HG03135 (cell line): ENCODE results near the gene C1orf226.

Source experiments
- ATAC-seq: cut with Tn5 transposase; IDR thresholded peaks from one replicate; pipeline ENCODE4 v1.9.1; 2021; ENCODE audit warnings: mild to moderate bottlenecking, moderate library complexity; ENCODE audit not compliant: unreplicated experiment

C1orf226 gene

DNA sequence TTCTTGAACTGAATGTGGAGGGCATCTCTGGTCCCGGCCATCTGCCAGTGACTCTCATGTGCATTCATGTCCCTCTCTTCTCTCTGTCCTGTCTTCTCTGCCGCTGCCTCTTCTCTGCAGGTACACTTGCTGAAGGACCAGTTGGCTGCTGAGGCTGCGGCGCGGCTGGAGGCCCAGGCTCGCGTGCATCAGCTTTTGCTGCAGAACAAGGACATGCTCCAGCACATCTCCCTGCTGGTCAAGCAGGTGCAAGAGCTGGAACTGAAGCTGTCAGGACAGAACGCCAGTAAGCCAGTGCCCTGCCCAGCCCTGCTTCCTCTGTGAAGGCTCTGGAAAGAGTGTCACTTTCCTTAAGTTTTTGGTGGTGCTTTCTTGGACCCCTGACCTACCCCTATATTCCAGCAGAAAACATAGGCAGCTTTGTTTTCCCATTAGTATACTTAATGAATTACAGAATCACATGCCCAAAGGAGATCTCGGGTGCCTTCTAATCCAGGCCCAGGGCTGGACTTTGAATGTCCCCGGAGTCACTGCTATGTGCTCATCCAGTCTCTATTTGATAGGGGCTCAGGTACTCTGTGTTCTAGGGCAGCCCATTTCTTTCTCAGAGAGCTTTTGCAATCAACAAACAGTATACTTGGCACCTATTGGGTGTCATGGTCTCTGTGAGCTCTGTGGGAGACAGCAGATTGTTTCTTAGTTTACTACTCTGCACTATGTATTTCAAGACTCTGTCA lies 16.1 kb upstream of the C1orf226 start:
- ATAC-seq, result no peak

DNA sequence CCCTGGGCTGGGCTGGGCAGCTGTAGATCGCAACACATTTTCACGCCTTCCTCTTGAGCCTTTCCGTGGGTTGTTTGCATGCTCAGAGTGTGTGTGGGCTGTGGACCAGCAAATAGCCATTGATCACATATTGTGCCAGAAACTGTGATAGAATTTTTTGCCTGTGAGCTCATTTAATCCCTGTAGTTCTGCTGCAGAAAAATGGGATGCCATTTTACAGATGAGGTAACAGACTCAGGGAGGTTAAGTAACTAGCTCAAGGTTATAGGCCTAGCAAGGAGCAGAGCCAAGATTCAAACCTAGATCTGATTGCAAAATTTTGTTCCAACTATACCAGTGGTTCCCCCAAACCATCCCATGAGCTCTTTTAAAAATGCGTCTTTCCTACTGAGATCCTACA lies 15.4 kb upstream of the C1orf226 start:
- no peak for ATAC-seq

DNA sequence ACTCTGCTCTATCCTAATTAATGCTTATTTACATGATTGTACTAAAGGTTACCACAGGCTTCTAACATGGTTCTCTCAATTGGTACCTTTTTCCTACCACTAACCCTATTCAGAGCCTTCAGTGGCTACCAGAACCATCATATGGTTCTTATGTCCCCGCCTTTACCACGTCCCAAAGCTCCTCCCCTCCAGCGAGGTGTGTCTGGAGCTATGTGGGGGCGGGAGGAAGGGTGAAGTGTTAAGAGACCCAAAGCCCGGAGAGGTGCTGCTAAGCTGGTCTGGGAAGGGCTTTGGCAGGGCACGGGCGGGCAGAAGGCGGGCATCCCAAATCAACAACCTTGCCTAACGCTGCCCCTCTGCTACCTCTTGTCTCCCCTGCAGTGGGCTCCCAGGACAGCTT lies 14.9 kb upstream of the C1orf226 start:
- ATAC-seq, result no peak

DNA sequence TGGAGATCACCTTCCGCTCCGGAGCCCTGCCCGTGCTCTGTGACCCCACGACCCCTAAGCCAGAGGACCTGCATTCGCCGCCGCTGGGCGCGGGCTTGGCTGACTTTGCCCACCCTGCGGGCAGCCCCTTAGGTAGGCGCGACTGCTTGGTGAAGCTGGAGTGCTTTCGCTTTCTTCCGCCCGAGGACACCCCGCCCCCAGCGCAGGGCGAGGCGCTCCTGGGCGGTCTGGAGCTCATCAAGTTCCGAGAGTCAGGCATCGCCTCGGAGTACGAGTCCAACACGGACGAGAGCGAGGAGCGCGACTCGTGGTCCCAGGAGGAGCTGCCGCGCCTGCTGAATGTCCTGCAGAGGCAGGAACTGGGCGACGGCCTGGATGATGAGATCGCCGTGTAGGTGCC lies 14.5 kb upstream of the C1orf226 start:
- no peak for ATAC-seq

DNA sequence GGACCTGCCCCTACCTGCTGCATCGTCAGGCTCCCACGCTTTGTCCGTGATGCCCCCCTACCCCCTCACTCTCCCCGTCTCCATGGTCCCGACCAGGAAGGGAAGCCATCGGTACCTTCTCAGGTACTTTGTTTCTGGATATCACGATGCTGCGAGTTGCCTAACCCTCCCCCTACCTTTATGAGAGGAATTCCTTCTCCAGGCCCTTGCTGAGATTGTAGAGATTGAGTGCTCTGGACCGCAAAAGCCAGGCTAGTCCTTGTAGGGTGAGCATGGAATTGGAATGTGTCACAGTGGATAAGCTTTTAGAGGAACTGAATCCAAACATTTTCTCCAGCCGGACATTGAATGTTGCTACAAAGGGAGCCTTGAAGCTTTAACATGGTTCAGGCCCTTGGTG lies 13.8 kb upstream of the C1orf226 start:
- ATAC-seq, result no peak

DNA sequence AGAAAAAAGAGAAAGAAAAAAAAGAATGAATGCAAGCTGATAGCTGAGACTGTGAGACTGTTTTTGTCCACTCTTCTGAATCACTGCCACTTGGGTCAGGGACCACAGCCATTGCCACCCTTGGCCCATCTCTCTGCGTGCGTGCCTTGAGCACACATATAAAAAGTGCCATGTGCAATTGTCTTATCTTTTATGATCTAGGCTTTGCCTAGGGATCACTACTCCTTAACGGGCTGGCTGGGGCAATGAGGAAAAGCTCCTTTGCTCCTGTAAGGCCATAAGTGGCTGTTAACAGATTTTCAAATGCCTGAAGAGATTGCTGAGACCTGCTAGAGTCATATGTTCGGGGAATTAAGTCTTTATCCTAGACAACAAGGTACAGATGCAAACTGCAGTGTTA lies 13.1 kb upstream of the C1orf226 start:
- no peak for ATAC-seq

DNA sequence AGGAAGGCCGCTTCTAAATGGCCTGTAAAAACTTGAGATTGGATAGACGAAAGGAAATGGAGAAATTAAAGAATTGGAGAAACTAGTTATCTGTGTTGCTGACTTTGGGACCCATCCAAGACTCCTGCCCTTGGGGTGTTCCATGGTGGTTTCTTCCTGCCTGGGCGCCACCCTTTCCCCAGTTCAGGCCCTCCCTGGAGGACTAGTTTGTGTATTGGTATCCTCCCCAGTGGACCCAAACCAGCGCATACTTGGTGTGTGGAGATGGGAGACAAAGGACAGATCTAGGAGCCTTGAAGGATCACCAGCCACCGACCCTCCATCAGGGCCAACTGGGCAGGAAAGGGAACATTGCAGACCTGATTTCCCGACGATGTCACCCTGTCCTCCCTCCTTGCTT lies 12.0 kb upstream of the C1orf226 start:
- ATAC-seq, result no peak

DNA sequence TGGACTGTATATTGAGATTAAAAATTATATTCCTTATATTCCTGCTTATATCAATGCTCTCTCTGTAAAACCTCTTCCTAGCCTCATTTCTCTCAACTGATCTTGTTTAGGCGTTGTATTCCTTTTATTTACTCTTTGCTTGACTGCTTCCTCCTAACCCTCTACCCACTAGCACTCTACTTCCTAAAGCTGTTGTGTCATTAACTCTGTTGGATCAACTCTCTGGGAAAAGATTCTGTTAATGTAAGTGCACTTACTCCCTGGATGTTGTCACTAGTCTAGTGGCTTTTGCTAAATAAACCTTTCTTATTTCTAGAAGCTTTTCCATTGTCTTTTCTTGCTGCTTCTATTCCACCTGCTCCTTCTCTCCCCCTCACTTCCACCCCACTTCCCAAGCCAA lies 11.4 kb upstream of the C1orf226 start:
- no peak for ATAC-seq

DNA sequence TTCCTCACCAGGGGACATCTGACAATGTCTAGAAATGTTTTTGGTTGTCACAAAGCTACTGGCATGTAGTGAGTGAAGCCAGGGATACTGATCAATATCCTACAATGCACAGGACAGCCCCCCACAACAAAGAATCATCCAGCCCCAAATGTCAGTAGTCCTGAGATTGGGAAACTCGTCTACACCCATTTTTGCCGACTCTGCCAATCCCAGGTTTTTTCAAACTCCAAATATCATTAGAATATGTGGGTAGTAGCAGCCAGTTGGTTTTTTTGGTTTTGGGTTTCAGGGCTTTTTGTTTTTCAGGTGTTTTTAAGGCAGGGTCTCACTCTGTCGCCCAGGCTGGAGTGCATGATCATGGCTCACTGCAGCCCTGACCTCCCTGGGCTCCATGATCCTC lies 10.8 kb upstream of the C1orf226 start:
- ATAC-seq, result no peak

DNA sequence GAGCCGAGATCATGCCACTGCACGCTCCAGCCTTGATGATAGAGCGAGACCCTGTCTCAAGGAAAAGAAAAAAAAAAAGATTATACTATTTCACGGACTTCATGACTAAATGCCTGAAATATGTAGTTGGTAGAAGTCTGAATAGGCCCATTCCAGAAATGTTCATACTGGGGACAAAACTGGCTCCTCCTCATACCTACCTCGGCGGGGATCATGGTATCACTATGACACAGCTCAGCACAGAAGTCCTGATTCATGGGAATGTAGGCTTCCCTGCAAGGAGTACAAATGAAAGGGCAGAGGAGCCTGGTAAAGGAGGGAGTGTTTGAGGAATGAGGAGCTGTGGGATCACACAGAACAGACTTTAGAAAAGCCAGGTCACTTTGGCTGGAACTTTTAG lies 9.9 kb upstream of the C1orf226 start:
- ATAC-seq, result no peak

DNA sequence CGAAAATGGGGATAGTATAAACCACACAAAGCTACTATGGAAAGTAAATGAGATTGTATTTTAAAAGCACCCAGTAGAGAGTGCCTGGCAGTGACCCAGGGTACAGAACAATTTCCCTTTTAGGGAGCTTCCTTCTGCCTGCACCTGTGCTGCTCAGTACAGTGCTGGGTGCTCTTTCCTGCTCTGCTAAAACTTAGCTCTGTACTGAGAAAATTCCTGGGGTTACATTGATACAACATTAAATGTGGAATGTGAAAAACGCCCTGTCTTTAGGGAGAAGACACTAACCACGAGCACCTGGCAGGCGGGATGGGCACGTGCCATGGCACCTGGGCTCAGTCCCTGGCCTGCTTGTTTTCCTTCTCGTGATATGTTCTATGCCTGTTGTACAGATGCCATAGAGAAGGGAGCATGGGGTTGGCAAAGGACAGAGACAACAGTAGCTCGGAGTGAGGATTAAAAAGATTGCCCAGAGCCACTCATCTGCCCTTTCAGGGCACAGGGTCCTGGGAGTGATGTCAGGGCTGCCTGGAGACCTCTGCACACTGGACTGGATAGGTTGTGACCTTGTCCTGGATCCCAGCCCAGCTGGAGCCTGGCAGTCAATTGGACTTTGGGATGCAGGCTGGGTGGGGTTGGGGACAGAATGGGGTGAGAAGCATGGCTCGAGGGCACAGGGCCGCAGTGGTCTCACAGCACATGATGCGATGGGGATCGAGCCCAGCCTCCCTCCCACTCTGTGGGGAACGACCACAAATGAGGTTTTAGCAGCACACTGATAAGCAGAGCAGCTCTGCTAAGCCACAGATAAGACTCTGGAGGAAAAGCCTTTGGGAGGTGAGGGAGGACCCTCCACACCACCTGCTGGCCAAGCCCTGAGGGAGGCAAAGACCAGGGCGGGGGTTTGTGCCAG lies 9.1 kb upstream of the C1orf226 start:
- ATAC-seq, result no peak

DNA sequence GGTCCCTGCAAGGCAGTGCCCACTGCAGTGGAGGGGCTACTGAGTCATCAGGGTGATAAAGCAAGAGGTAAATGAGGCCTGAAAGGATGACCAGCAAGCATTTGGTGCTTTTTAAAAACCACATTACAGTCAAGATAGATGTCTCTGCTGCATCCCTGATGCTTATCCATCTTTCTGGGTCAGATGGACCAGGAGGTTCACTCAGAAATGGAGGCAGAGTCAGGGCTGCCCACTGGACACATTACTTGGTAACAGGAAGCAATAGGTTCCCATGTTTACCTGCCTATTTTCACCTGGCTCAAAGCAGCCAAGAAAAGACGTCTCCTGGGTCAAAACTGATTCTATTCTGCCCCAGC lies 8.5 kb upstream of the C1orf226 start:
- no peak for ATAC-seq

DNA sequence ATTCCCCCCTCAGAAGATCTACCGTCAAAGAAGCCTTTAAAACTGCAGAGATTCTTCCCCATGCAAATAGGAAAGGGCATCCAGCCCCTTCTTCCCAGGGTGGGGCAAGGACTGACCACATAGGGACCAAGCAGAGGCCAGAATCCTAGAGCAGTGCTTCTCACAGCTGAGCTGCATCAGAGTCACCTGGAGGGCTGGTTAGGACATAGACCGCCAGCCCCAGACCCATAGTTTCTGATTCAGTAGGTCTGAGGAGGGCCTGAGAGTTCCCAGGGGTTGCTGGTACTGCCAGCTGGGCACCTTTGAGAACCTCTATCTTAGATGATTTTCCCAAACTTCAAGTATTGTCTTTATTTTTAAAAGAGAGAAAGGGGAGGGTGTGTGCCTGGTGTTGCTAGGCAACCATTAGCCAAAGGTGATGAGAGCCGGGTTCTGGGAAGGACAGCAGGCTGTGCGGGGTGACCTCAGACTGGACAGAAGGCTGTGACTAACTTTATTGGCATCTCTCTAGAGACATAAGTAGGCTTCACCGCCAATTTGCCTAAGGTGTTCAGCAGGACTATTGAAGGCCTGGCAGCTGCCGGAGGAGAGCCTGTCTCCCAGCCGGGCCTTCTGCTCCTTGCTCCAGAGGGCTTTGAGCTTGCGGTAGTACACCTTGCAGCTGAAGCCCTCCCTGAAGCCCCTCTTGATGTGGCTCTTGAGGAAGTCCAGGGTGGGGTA lies 7.8 kb upstream of the C1orf226 start:
- ATAC-seq, result no peak

DNA sequence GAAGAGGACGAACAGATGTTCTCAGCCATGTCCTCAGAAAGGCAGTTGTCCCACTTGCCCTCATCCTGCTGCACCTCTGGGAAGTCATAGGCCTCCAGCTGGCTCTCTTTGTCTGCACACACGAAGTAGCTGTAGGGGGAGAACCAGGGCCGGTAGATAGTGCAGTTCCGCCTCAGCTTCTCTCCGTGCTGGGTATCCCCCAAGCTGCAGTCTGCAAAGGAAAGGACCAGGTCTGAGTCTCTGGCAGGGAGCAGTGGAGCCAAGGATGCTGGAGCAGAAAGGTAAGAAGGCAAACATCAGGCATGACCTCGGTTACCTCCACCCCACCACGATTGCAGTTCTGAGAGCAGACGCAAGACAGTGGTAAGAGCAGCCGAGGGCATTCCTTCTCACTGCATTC lies 7.1 kb upstream of the C1orf226 start:
- ATAC-seq, result no peak

DNA sequence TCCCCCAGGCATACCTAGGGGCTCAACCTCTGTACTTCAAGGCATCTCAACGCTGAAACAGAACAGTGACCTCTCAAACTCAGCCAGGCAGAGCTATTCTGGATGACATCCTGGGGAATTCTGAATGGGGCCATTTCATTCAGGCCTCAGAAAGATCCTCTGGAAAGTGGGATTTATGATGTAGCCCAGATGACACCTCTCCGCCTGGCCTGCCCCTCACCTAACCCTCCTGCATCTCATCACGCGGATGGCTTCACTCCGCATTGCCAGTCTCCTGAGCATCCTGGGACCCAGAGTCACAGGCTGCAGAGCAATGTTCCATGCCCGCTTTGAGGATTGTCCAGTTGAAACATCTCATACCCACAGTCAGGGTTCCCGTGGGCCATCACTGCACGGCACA lies 6.1 kb upstream of the C1orf226 start:
- ATAC-seq, result no peak

DNA sequence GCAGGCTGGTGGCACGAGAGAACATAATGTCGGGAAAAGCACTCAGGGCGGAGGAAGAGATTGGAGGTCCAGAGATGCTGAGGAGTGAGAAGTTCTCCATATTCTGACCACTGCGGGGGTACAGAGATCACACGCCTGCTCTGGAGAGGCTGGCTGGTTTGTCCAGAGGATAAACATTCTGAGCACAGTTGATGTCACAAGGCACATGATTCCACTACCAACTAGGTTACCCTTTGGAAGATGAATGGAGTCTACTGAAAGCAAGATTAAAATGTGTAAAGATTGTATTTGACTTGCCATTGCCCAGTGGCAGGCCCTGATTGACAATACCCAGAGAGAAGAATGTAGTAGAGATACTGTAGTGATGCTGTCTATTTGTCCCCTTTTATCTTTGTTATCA lies 4.8 kb upstream of the C1orf226 start, which contains the start of gene SPATA46:
TSS of gene SPATA46 (minus strand) at position 164 of the 400 bp plus-strand sequence. CDS start at position 100, 64 bp downstream.
- ATAC-seq, result no peak

DNA sequence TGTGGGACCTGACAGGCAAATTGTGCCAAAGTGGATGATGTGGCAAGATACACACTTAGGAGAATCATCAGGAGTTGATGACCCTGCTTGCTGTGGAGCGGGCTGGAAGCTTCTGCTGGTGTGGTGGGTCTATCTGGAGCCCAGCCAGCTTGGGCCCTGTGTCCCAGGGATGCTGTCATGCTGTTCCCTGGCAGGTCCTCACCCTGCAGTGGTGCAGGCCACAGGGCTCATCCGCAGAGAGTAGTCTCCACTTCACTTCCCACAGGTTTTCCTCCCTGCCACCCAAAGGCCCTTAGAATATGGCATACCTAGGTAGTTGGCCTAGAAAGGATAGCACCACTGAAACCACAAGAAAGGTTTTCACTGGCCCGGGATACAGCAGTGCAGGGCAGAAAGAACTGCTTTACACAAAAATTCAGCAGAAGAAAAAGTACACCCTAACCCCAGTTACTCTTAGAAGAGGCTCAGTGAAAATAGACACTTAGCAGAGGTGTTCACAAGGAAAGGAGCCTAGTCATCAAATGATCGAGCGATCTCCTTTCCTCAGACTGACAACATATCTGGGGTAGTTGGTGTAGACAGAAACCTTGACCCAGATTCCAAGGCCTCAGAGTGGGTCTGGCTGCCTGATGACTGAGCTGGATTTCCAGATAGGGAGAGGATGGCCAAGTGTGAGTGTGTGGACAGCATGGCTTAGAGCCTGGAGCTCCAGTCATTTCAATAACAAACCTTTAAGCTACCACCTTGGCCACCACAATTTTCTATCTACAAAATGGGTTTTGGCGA lies 1.3 kb upstream of the C1orf226 start:
- ATAC-seq, result no peak

DNA sequence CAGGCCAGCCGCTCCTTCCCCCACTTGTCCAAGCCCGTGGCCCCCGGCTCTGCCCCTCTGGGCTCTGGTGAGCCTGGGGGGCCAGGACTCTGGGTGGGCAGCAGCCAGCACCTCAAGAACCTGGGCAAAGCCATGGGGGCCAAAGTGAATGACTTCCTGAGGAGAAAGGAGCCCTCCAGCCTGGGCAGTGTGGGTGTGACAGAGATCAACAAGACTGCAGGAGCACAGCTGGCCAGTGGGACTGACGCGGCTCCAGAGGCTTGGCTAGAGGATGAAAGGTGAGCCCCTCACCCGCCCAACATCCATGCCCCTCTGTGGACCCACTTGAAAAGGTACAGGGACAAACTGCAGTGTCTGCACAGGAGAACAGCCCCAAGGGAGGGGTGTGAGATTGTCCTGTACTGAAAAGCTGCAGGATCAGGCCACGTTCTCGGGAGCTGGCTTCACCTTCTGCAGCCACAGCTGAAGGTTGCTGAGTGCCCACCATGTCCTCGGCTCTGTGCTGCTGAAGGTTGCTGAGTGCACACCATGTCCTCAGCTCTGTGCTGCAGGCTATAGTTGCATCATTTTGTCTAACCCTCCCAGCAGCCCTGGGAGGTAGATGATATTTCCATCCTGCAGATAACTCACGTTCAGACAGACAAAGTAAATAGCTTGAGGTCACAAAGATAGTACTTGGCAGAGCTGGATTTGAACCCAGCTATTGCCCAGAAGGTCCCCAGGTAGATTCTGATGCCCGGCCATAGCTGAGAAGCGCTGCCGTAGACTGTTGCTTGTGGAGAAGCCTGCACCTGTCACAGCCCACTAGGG lies 618 bp downstream of the C1orf226 start:
- ATAC-seq, result no peak

DNA sequence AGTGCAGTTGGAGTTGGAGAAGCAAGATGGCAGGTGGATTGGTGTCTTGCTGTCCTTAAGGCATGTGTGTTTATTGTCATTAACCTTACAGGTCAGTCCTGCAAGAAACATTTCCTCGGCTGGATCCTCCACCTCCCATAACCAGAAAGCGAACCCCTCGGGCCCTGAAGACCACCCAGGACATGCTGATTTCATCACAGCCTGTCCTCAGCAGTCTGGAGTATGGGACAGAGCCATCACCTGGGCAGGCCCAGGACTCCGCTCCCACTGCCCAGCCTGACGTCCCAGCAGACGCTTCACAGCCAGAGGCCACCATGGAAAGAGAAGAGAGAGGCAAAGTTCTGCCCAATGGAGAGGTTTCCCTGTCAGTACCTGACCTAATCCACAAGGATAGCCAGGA lies 1.6 kb downstream of the C1orf226 start:
- no peak for ATAC-seq

DNA sequence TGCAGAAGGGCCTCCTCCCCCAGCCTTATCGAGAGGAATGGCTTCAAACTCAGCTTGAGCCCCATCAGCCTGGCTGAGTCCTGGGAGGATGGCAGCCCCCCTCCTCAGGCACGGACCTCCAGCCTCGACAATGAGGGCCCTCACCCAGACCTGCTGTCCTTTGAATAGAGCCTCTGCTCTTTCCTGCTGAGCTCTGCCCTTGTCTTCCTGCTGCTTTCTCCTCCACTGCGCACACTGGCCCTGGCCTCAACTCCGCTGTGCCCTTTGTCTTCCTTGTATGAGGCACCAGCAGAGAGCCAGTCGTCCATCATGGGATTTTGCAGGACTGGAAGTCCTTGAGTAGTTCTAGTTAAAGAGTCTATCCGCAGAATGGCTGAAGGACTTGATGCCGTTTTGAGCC lies 2.0 kb downstream of the C1orf226 start:
- no peak for ATAC-seq
